Upper lobe of left lung (tissue), 6 donors: ENCODE measurements around the gene PDE11A. TPM values are rescaled to one million over a fixed set of nuclear protein-coding genes. Genes with fewer than 3 reads are reported as not detected.

Source experiments
- ATAC-seq, 2 donors: fragments of 200-7000 bp; cut with Tn5 transposase; one replicate each; pipeline ENCODE4 v1.9.1; 2022; ENCODE audit warnings: mild to moderate bottlenecking in 2 of 2, moderate library complexity in 2 of 2; ENCODE audit not compliant: low FRiP score in 2 of 2
- DNase-seq, 2 donors: peaks; one replicate each; pipeline ENCODE4 v3.0.0-alpha.2; 2019 to 2020
- H3K27ac ChIP-seq, 4 donors: fragments of 200-600 bp; sonication (generic); one replicate each; pipeline ENCODE4 v1.5.1; 2016 to 2019
- H3K27me3 ChIP-seq, 4 donors: fragments of 200-600 bp; sonication (generic); one replicate each; pipeline ENCODE4 v1.5.1; 2017 to 2019
- H3K36me3 ChIP-seq, 4 donors: fragments of 200-600 bp; sonication (generic); one replicate each; pipeline ENCODE4 v1.5.1; 2016 to 2019
- H3K4me1 ChIP-seq, 4 donors: fragments of 200-600 bp; sonication (generic); one replicate each; pipeline ENCODE4 v1.5.1; 2018 to 2019
- H3K4me3 ChIP-seq, 4 donors: fragments of 200-600 bp; sonication (generic); one replicate each; pipeline ENCODE4 v1.5.1; 2017 to 2019; ENCODE audit warnings: mild to moderate bottlenecking in 2 of 4, moderate library complexity in 1 of 4
- H3K9me3 ChIP-seq, 4 donors: fragments of 200-600 bp; sonication (generic); one replicate each; pipeline ENCODE4 v1.5.1; 2018 to 2019
- CTCF ChIP-seq, 6 experiments: fragments of 450-650 bp in 4 of 6; fragments of 200-600 bp in 2 of 6; sonication (generic) in 2 of 6; IDR thresholded peaks; one replicate each; pipeline ENCODE4 v1.5.1; 2016 to 2019; ENCODE audit warnings: antibody characterized with exemption in 6 of 6
- EP300 ChIP-seq, 4 donors: sonication (generic); formaldehyde crosslinking; IDR thresholded peaks; one replicate each; pipeline ENCODE4 v1.5.1; 2017; ENCODE audit warnings: antibody characterized with exemption in 4 of 4, control low read depth in 2 of 4
- POLR2A ChIP-seq, 4 donors: fragments of 450-650 bp; IDR thresholded peaks; one replicate each; pipeline ENCODE4 v1.5.1; 2016 to 2017; ENCODE audit warnings: antibody characterized with exemption in 4 of 4, mild to moderate bottlenecking in 2 of 4
- POLR2AphosphoS5 ChIP-seq, 2 donors: sonication (generic); formaldehyde crosslinking; IDR thresholded peaks; one replicate each; pipeline ENCODE4 v1.5.1; 2017; ENCODE audit warnings: antibody characterized with exemption in 2 of 2
- WGBS, 2 donors: methylation state at CpG; one replicate each; pipeline ENCODE4 v1.1.5; 2017 to 2018; 5-methylcytosine and 5-hydroxymethylcytosine counted together
- total RNA-seq, 6 donors: library from RNA; depleted of rRNA in 4 of 6; stranded (reverse); fragments of >200 nt in 4 of 6; gene quantifications; one replicate each; pipeline versions ENCODE4 v1.1.0 to v1.2.1, GENCODE V29; 2016 to 2021
- donor health status: DM: no; HTN: no; CAD: no; lungs with moderate emphysema.
- donor health status: DM: no; HTN: yes; CAD: no; lungs with severe emphysema.

Gene PDE11A
- total RNA-seq, 6 donors from 2014 or later: 0.03 to 0.57 (median 0.33) TPM; not detected in 3

DNA sequence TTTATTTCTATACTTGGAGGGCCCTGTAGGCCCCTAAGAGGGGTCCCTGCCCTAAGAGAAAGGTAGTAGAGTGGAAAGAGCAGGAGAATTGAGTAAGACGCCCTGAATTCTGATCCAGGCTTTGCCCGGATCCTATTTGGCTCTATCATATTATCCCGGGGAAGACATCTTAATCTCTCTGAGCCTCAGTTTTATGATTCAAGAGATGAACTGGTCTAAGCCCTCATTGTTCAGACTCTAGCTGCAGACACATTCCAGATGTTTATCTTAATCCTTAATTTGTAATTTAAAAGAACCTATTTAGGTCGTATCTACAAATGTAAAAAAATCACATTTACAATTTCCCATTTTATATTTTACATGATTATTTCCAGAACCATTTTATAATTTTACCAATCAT lies 459.9 kb downstream of the PDE11A start:
- Histone ChIP-seq H3K4me1 (no peaks in the 10 kb centered on the region), H3K36me3 (no peaks in the 10 kb centered on the region), H3K27me3 (no peaks in the 10 kb centered on the region), H3K4me3 (no peak overlapping the region), H3K9me3 (no peaks in the 10 kb centered on the region), H3K27ac (no peak overlapping the region)
- DNase-seq: no peak
- ATAC-seq: no peak
- WGBS, 2 donors: 80 to 91% methylated on average over 4 of the region's 4 CpGs
- TF ChIP-seq POLR2AphosphoS5 (IDR thresholded peaks at IDR 0.05) (no peak), POLR2A (IDR thresholded peaks at IDR 0.05) (no peak), EP300 (IDR thresholded peaks at IDR 0.05) (no peak), CTCF (IDR thresholded peaks at IDR 0.05) (no peak)

GRCh38 chr2:177611310-177611886 lies 461.2 kb downstream of the PDE11A start:
- Histone ChIP-seq H3K9me3 (no peaks in the 10 kb centered on the region), H3K27ac (peak overlapping the region; percentile 6 to 44 (median 20)), H3K4me3 (no peak overlapping the region), H3K27me3 (no peaks in the 10 kb centered on the region), H3K36me3 (no peaks in the 10 kb centered on the region), H3K4me1 (no peaks in the 10 kb centered on the region)
- no peak for TF ChIP-seq POLR2AphosphoS5 (IDR thresholded peaks at IDR 0.05)
- no peak for TF ChIP-seq POLR2A (IDR thresholded peaks at IDR 0.05)
- no peak for TF ChIP-seq EP300 (IDR thresholded peaks at IDR 0.05)
- no peak for TF ChIP-seq CTCF (IDR thresholded peaks at IDR 0.05)
- WGBS, 2 donors: 60 to 64% methylated on average over 6 of the region's 6 CpGs
- DNase-seq (peak in 1 of 2 donors; percentile 25), ATAC-seq (peak in 1 of 2 donors; percentile 69)

- H3K36me3 ChIP-seq: no peaks in the 10 kb centered on the region
- no peak for DNase-seq
- peak overlapping the region in 1 of 4 donors; percentile 24 for H3K27ac ChIP-seq
- 95 to 98% methylated on average over 1 of the region's 1 CpG for WGBS, 2 donors
- no peak overlapping the region for H3K4me3 ChIP-seq
- ATAC-seq: no peak
- no peak for TF ChIP-seq POLR2A (IDR thresholded peaks at IDR 0.05)
- no peak for TF ChIP-seq CTCF (IDR thresholded peaks at IDR 0.05)
- TF ChIP-seq POLR2AphosphoS5 (IDR thresholded peaks at IDR 0.05): no peak
- TF ChIP-seq EP300 (IDR thresholded peaks at IDR 0.05): no peak
- no peaks in the 10 kb centered on the region for H3K4me1 ChIP-seq
- H3K27me3 ChIP-seq: no peaks in the 10 kb centered on the region
- H3K9me3 ChIP-seq: no peaks in the 10 kb centered on the region
These were observed 461.8 kb downstream of the PDE11A start for GRCh38 chr2:177610813-177611212.

DNA sequence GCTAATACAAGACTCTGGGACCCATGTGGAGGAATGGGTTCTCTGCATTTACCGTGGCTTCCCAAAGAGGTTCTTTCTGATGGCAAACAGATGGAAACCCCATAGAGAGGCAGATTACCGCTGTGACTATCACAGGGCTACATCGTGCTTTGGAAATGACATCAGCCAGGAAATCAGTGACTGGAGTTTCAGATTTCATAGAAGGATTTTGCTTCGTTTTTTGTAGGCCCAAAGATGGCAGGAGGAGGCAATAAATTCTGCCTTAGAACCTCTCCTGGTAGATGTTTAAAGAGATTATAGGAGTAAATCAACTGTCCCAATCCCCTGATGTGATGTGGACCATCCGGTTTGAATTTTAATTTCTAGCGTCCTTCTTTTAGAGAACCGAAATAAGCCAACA lies 465.9 kb downstream of the PDE11A start:
- no peaks in the 10 kb centered on the region for H3K36me3 ChIP-seq
- H3K4me1 ChIP-seq: peaks cover 0 to 3% (median 0%) of the 10 kb centered on the region in 4 donors
- WGBS, 2 donors: 85 to 86% methylated on average over 7 of the region's 7 CpGs
- DNase-seq (no peak), ATAC-seq (no peak)
- H3K27ac ChIP-seq: no peak overlapping the region
- no peaks in the 10 kb centered on the region for H3K9me3 ChIP-seq
- no peak overlapping the region for H3K4me3 ChIP-seq
- TF ChIP-seq POLR2AphosphoS5 (IDR thresholded peaks at IDR 0.05): no peak
- no peak for TF ChIP-seq POLR2A (IDR thresholded peaks at IDR 0.05)
- no peak for TF ChIP-seq CTCF (IDR thresholded peaks at IDR 0.05)
- TF ChIP-seq EP300 (IDR thresholded peaks at IDR 0.05): no peak
- no peaks in the 10 kb centered on the region for H3K27me3 ChIP-seq
